ENCODE data around the gene ADAM30. TPM values are rescaled to one million over a fixed set of nuclear protein-coding genes. Genes with fewer than 3 reads are reported as not detected.
A peak's percentile ranks its signal among the peaks of the same experiment; 100 is the strongest.

Gene ADAM30
- total RNA-seq, 1 experiment from 2014 or later, result not detected

DNA sequence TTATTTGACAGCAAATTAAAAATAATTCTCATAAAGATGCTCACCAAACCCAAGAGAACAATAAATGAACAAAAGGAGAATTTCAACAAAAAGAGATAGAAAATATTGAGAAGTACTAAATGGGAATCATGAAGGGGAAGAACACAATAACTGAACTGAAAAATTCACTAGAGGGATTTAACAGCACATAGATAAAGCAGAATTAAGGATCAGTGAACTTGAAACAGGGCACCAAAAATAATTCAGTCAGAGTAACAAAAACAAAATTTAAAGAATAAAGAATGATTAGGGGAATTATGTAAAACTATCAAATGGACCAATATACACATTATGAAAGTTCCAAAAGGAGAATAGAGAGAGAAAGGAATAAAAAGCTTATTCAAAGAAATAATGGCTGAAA, 7.8 kb downstream of the ADAM30 start:
- no peaks in the 10 kb centered on the region for H4K20me1 ChIP-seq (ENCODE audit: insufficient read depth, low read depth, low read length)

GRCh38 chr1:119887427-119887826, 8.9 kb downstream of the ADAM30 start:
- H3K36me3 ChIP-seq (ENCODE audit: insufficient read depth, low read length), result no peaks in the 10 kb centered on the region
- H2AFZ ChIP-seq (ENCODE audit: low read length), result no peak overlapping the region
- H3K9ac ChIP-seq (ENCODE audit: low read length), result no peak overlapping the region
- H3K27me3 ChIP-seq (ENCODE audit: low read length), result no peaks in the 10 kb centered on the region
- H3K27ac ChIP-seq (ENCODE audit: low read length), result no peak overlapping the region
- peaks cover 5% of the 10 kb centered on the region; the same call in 1 of the 2 replicates for H3K9me3 ChIP-seq (ENCODE audit: low read length)
- no peaks in the 10 kb centered on the region for H3K4me1 ChIP-seq (ENCODE audit: low read length)
- no peaks in the 10 kb centered on the region for H4K20me1 ChIP-seq (ENCODE audit: insufficient read depth, low read depth, low read length)
- no peaks in the 10 kb centered on the region for H3K9me2 ChIP-seq (replicated peaks; ENCODE audit: insufficient read depth, low read length)
- no peak overlapping the region for H3K4me2 ChIP-seq (ENCODE audit: low read depth, low read length, poor library complexity, severe bottlenecking)
- no peak for DNase-seq
- no peak overlapping the region for H3K4me3 ChIP-seq (ENCODE audit: low read length)
- H3K79me2 ChIP-seq (ENCODE audit: low read length), result no peaks in the 10 kb centered on the region

More for the DNA sequence above, 7.8 kb downstream of the ADAM30 start:
- no peak overlapping the region for H2AFZ ChIP-seq (ENCODE audit: low read length)
- H3K27ac ChIP-seq (ENCODE audit: low read length), result no peak overlapping the region
- no peak overlapping the region for H3K4me3 ChIP-seq (ENCODE audit: low read length)
- H3K9me3 ChIP-seq (ENCODE audit: low read length), result peaks cover 5% of the 10 kb centered on the region; the same call in 1 of the 2 replicates
- no peak for DNase-seq
- no peaks in the 10 kb centered on the region for H3K27me3 ChIP-seq (ENCODE audit: low read length)
- no peak overlapping the region for H3K9ac ChIP-seq (ENCODE audit: low read length)
- no peaks in the 10 kb centered on the region for H3K4me1 ChIP-seq (ENCODE audit: low read length)
- H3K36me3 ChIP-seq (ENCODE audit: insufficient read depth, low read length), result no peaks in the 10 kb centered on the region
- H3K4me2 ChIP-seq (ENCODE audit: low read depth, low read length, poor library complexity, severe bottlenecking), result no peak overlapping the region
- H3K9me2 ChIP-seq (replicated peaks; ENCODE audit: insufficient read depth, low read length), result no peaks in the 10 kb centered on the region
- no peaks in the 10 kb centered on the region for H3K79me2 ChIP-seq (ENCODE audit: low read length)

DNA sequence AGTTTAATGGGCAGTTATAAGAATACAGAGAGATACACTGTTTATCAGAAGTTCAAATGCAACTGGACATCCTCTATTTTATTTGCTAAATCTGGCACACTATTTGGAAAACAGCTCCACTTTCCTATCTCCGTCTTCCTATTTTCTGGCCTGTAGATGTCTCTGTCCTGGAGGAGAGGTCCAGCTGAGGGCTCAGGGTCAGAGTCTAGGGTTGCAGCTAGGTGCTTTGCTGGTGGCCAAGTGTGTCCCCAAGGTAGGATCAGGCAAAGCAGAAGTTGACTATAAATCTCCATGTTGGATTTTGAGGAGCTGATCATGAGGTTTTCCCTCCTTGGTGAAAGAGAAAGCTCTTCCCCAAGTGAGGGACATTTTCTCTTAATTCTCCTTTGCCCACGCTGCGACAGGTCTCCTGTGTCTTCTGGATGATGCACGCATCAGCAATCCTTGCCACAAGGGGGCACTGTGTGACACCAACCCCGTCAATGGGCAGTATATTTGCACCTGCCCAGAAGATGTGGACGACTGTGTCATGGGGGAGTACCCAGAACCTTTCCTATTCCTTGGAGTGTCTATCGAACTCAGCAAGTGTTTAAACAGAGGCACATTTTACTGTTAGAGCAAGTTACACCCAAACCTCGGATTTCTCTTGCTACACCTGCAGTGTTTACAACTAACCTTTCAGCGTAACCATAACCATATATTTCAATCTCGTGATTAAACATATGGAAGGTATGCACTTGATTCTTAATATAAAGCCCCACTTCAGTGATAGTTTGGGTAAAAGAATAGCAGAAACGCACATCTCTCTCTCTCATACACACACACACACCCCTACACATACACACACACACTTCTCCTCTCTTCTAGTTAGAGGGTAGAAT, 10.2 kb downstream of the ADAM30 start:
- peaks cover 5% of the 10 kb centered on the region; the same call in 1 of the 2 replicates for H3K9me3 ChIP-seq (ENCODE audit: low read length)
- H3K4me3 ChIP-seq (ENCODE audit: low read length), result no peak overlapping the region
- no peaks in the 10 kb centered on the region for H3K36me3 ChIP-seq (ENCODE audit: insufficient read depth, low read length)
- no peak overlapping the region for H3K9ac ChIP-seq (ENCODE audit: low read length)
- no peak overlapping the region for H3K27ac ChIP-seq (ENCODE audit: low read length)
- peak; percentile 73 for DNase-seq
- H3K4me2 ChIP-seq (ENCODE audit: low read depth, low read length, poor library complexity, severe bottlenecking), result no peak overlapping the region
- no peaks in the 10 kb centered on the region for H4K20me1 ChIP-seq (ENCODE audit: insufficient read depth, low read depth, low read length)
- H3K79me2 ChIP-seq (ENCODE audit: low read length), result no peaks in the 10 kb centered on the region
- no peaks in the 10 kb centered on the region for H3K9me2 ChIP-seq (replicated peaks; ENCODE audit: insufficient read depth, low read length)
- no peaks in the 10 kb centered on the region for H3K4me1 ChIP-seq (ENCODE audit: low read length)
- no peak overlapping the region for H2AFZ ChIP-seq (ENCODE audit: low read length)
- no peaks in the 10 kb centered on the region for H3K27me3 ChIP-seq (ENCODE audit: low read length)

- Histone ChIP-seq H3K4me1 (ENCODE audit: low read length) (no peaks in the 10 kb centered on the region), H4K20me1 (ENCODE audit: insufficient read depth, low read depth, low read length) (no peaks in the 10 kb centered on the region), H3K79me2 (ENCODE audit: low read length) (no peaks in the 10 kb centered on the region), H3K36me3 (ENCODE audit: insufficient read depth, low read length) (no peaks in the 10 kb centered on the region), H3K9me2 (replicated peaks; ENCODE audit: insufficient read depth, low read length) (no peaks in the 10 kb centered on the region), H3K27ac (ENCODE audit: low read length) (no peak overlapping the region), H3K4me3 (ENCODE audit: low read length) (no peak overlapping the region), H3K9me3 (ENCODE audit: low read length) (peaks cover 5% of the 10 kb centered on the region; the same call in 1 of the 2 replicates), H3K9ac (ENCODE audit: low read length) (no peak overlapping the region), H2AFZ (ENCODE audit: low read length) (no peak overlapping the region), H3K27me3 (ENCODE audit: low read length) (no peaks in the 10 kb centered on the region), H3K4me2 (ENCODE audit: low read depth, low read length, poor library complexity, severe bottlenecking) (no peak overlapping the region)
- no peak for DNase-seq
Measured at GRCh38 chr1:119884711-119885110, 11.6 kb downstream of the ADAM30 start.

DNA sequence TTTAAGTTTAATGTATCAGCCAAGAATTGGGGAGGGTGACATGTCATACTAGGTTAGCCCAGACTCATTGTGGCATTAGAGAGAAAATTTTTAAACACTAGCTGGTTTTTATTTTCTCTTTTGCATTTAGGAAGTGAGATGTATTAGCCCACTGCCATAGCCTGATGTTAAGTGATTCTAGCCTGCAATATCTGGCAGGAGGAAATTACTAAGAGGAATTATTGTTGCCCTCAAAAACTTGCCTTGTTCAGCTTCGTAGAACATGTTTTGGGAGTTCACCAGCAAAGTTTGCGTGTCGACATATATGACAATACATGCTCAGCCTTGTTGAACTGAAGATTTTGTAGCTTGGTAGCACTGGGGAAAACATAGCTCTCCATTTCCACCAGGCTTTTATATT, 12.5 kb downstream of the ADAM30 start:
- Histone ChIP-seq H3K4me2 (ENCODE audit: low read depth, low read length, poor library complexity, severe bottlenecking) (no peak overlapping the region), H3K4me1 (ENCODE audit: low read length) (no peaks in the 10 kb centered on the region), H2AFZ (ENCODE audit: low read length) (no peak overlapping the region), H3K27me3 (ENCODE audit: low read length) (no peaks in the 10 kb centered on the region), H4K20me1 (ENCODE audit: insufficient read depth, low read depth, low read length) (no peaks in the 10 kb centered on the region), H3K9ac (ENCODE audit: low read length) (no peak overlapping the region), H3K4me3 (ENCODE audit: low read length) (no peak overlapping the region), H3K9me2 (replicated peaks; ENCODE audit: insufficient read depth, low read length) (no peaks in the 10 kb centered on the region), H3K79me2 (ENCODE audit: low read length) (no peaks in the 10 kb centered on the region), H3K36me3 (ENCODE audit: insufficient read depth, low read length) (no peaks in the 10 kb centered on the region), H3K27ac (ENCODE audit: low read length) (no peak overlapping the region), H3K9me3 (ENCODE audit: low read length) (peaks cover 5% of the 10 kb centered on the region; the same call in 1 of the 2 replicates)
- DNase-seq, result no peak

- Histone ChIP-seq H4K20me1 (ENCODE audit: insufficient read depth, low read depth, low read length) (no peaks in the 10 kb centered on the region), H3K4me3 (ENCODE audit: low read length) (no peak overlapping the region), H3K9me2 (replicated peaks; ENCODE audit: insufficient read depth, low read length) (no peaks in the 10 kb centered on the region), H3K79me2 (ENCODE audit: low read length) (no peaks in the 10 kb centered on the region), H3K9me3 (ENCODE audit: low read length) (no peaks in the 10 kb centered on the region), H3K36me3 (ENCODE audit: insufficient read depth, low read length) (no peaks in the 10 kb centered on the region), H3K9ac (ENCODE audit: low read length) (no peak overlapping the region), H3K27ac (ENCODE audit: low read length) (no peak overlapping the region), H3K27me3 (ENCODE audit: low read length) (no peaks in the 10 kb centered on the region), H3K4me2 (ENCODE audit: low read depth, low read length, poor library complexity, severe bottlenecking) (no peak overlapping the region), H2AFZ (ENCODE audit: low read length) (no peak overlapping the region), H3K4me1 (ENCODE audit: low read length) (no peaks in the 10 kb centered on the region)
- no peak for DNase-seq
Measured at GRCh38 chr1:119882132-119883049, 13.9 kb downstream of the ADAM30 start.

DNA sequence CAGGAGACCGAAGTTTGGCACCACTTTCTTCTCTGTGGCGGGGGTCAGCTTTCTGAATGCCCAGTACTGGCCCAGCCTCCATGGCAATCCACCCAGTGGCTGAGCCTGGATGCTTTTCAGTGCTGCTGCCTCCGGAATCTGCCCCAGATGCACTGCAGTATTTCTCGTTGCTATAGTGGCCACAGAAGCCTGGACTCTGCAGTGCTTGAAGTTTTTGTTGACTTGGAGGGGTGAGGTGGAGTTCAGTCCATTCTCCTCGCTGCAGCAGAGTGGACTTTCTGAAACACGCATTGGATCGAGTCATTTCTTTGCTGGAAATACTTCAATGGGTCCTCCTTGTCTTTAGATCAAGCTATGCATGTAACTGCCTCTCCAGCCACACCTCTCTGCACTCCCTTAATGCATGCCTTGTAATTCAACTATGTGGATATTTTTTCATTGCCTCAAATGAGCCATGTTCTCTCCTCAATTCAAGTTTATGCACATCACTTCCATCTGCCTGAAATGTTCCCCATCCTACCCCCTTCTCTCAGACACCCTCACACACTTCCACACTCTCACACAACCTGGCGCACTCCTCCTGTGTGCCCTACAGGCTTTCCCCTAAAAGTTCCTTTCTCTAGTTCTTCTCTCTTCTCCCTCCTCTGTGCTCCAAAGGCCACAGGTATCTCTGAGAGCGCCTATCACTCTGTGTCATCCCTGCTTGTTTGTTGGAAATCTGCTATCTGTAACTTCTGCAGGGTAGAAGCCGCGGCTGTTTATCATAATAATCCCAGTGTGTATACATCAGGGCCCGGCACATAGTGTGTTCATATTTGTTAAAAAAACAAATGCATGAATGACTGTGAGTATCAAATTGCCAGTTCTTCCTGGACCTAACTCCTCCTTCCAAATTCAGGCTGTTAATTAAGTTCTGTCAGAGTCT, 16.5 kb downstream of the ADAM30 start:
- H3K4me1 ChIP-seq (ENCODE audit: low read length), result no peaks in the 10 kb centered on the region
- no peaks in the 10 kb centered on the region for H3K79me2 ChIP-seq (ENCODE audit: low read length)
- no peak overlapping the region for H3K4me3 ChIP-seq (ENCODE audit: low read length)
- no peak overlapping the region for H3K4me2 ChIP-seq (ENCODE audit: low read depth, low read length, poor library complexity, severe bottlenecking)
- H3K27ac ChIP-seq (ENCODE audit: low read length), result no peak overlapping the region
- H3K27me3 ChIP-seq (ENCODE audit: low read length), result no peaks in the 10 kb centered on the region
- H2AFZ ChIP-seq (ENCODE audit: low read length), result no peak overlapping the region
- no peaks in the 10 kb centered on the region for H3K36me3 ChIP-seq (ENCODE audit: insufficient read depth, low read length)
- H3K9me2 ChIP-seq (replicated peaks; ENCODE audit: insufficient read depth, low read length), result no peaks in the 10 kb centered on the region
- H4K20me1 ChIP-seq (ENCODE audit: insufficient read depth, low read depth, low read length), result no peaks in the 10 kb centered on the region
- H3K9ac ChIP-seq (ENCODE audit: low read length), result no peak overlapping the region
- no peak for DNase-seq
- no peaks in the 10 kb centered on the region for H3K9me3 ChIP-seq (ENCODE audit: low read length)

All from Karpas-422 (cell line).